Astrocyte of the spinal cord (primary cell): Measurements from ENCODE around the gene LAMA4.

Source experiments
- DNase-seq: peaks from one replicate; pipeline ENCODE4 v3.0.0; 2011; ENCODE audit warnings: low read depth, low spot score
- H3K4me3 ChIP-seq: 2 replicates; pipeline ENCODE4 v1.5.1; 2011; ENCODE audit warnings: low read depth, mild to moderate bottlenecking, low read length, moderate library complexity
- CTCF ChIP-seq: IDR thresholded peaks from 2 replicates; pipeline ENCODE4 v1.5.1; 2012; ENCODE audit warnings: low read depth, mild to moderate bottlenecking, low read length, inconsistent platforms
- in situ Hi-C: cut with HindIII; loops from 2 replicates; pipeline ENCODE4 v1.10.0; 2017; ENCODE audit warnings: low sequenced_read_pairs

LAMA4 gene

DNA sequence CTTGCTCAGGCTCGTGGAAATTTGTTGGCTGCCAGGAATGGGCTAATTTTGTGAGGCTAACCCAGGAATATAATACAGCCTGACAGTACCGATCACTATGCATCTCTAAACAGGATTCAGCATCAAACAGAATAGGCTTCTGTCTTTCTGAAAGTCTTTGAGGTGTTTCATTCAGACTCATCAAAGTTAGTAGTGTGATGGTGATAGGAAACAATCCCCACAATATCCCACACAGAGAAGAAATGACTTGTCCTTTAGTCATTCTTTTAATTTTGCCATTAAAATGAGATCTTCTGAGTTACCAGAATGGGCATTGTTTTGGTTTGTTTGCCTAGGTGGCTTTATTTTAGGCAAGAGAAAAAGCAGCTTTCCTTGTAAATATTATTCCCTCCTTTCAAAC lies 112.7 kb downstream of the LAMA4 start:
- TF ChIP-seq CTCF = no peak
- DNase-seq = no peak
- no peak overlapping the region for H3K4me3 ChIP-seq
- in situ Hi-C loops = no loop called here

- DNase-seq = no peak
- in situ Hi-C loops = no loop called here
- H3K4me3 ChIP-seq = no peak overlapping the region
- TF ChIP-seq CTCF = no peak
Observed at GRCh38 chr6:112139052-112139451, 115.3 kb downstream of the LAMA4 start.

DNA sequence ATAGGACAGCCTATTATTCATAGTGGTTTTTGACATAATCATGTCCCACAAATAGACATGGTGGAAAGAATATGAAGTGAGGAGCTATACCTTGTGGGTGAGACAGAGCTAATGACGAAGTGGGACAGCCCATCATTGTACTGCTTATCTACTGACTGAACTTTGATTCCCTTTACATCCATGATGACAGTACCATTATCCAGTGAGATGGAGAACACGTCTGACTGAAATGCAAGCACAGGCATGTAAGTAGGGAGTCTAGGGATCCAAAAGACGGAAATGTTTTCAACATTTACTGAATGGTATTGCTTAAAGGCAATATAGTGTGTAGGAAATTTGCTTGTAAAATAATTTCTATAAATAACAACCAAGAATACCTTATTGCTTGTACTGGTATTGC lies 123.5 kb downstream of the LAMA4 start:
- in situ Hi-C loops = no loop called here
- TF ChIP-seq CTCF = no peak
- H3K4me3 ChIP-seq = no peak overlapping the region
- DNase-seq = no peak

GRCh38 chr6:112128208-112128607 lies 126.2 kb downstream of the LAMA4 start:
- TF ChIP-seq CTCF = no peak
- DNase-seq = no peak
- in situ Hi-C loops = no loop called here
- no peak overlapping the region for H3K4me3 ChIP-seq

GRCh38 chr6:112123982-112124381 lies 130.4 kb downstream of the LAMA4 start:
- TF ChIP-seq CTCF = no peak
- no peak for DNase-seq
- in situ Hi-C loops = no loop called here
- H3K4me3 ChIP-seq = no peak overlapping the region

DNA sequence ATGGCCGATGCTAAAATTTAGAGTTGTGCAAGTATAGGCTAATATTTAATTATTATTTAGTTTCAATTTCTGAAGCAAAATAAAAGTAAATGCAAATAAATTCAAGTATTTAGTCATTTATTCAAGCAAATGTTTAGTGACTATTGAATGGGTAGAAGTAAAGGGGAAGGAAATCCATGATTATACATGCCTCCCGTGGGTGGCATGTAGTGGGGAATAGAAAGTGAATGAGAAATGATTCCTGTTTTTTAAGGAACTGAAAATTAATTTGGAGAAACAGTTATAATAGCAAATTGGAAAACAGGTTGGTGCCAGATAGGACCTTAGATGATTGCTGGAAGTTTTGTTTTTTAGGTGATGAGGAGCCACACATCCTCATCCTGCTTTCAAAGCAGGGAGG lies 131.6 kb downstream of the LAMA4 start:
- no peak for DNase-seq
- in situ Hi-C loops = no loop called here
- TF ChIP-seq CTCF = no peak
- H3K4me3 ChIP-seq = no peak overlapping the region

DNA sequence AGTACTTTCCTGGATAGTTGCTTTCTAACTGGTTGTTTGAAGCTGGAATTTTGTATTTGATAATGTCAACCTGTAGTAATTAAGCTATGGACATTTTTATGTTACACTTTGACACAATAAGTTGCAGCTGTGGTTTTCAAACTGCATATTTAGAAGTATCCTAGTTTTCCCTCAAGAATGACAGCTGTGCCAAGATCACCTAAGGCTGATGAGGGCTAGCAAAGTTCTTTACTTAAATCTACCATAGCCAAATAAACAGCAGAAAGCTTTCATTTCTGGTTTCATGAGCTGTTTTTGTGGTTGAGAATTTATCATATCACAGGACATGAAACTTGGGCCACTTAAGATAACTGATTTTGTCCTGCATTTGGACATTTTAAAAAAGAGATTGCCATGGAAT lies 136.3 kb downstream of the LAMA4 start:
- in situ Hi-C loops = no loop called here
- H3K4me3 ChIP-seq = no peak overlapping the region
- TF ChIP-seq CTCF = no peak
- no peak for DNase-seq
